GM12878 (cell line): ENCODE results near the gene COL8A2. TPM values are rescaled to one million over a fixed set of nuclear protein-coding genes. Genes with fewer than 3 reads are reported as not detected.

Source experiments
- ATAC-seq: fragments of 200-7000 bp; cut with Tn5 transposase; 3 replicates; pipeline ENCODE4 v1.9.1; 2020; ENCODE audit warnings: mild to moderate bottlenecking, moderate library complexity
- BruUV-seq: library from RNA; stranded (reverse); fragments of 400-500 nt; replicated peaks from 2 replicates; lab custom pipeline; 2021; lab: Mats Ljungman, UMichigan
- CTCF ChIA-PET: fragments of 300-600 bp; sonication (Branson Sonifier 250); formaldehyde crosslinking; extraction: SDS; loops from one replicate; lab custom pipeline; 2021; ENCODE audit warnings: inconsistent platforms; lab: Yijun Ruan, JAX
- POLR2A ChIA-PET: fragments of 350-600 bp; formaldehyde crosslinking; extraction: SDS; loops from one replicate; lab custom pipeline; 2021; ENCODE audit warnings: inconsistent platforms; lab: Charles Lee
- RAD21 ChIA-PET: fragments of 300-600 bp; sonication (Branson Sonifier 250); formaldehyde crosslinking; loops from one replicate; lab custom pipeline; 2023; ENCODE audit warnings: antibody characterized with exemption; ENCODE audit not compliant: unreplicated experiment; lab: Charles Lee
- SMC1A ChIA-PET: fragments of 300-600 bp; sonication (Branson Sonifier 250); formaldehyde crosslinking; loops from one replicate; lab custom pipeline; 2023; ENCODE audit not compliant: unreplicated experiment, uncharacterized antibody; lab: Charles Lee
- DNase-seq: peaks from one replicate; pipeline ENCODE4 v3.0.0-alpha.2; 2011; ENCODE audit warnings: low read depth, low spot score
- FAIRE-seq: peaks from 3 replicates; lab custom pipeline; 2011; peaks lifted over from hg19 to GRCh38; lab: Jason Lieb, UNC
- H2AFZ ChIP-seq: 2 replicates; pipeline ENCODE4 v1.6.0; 2011; ENCODE audit warnings: low read depth, low read length, control low read depth; ENCODE audit not compliant: control insufficient read depth
- H3K27ac ChIP-seq: 2 replicates; pipeline ENCODE4 v1.5.1; 2011; ENCODE audit warnings: control low read depth; ENCODE audit not compliant: control insufficient read depth, insufficient read depth
- H3K27me3 ChIP-seq, 2 experiments: replicated peaks in 1 of 2; 2 replicates each; pipeline versions ENCODE4 v1.6.0 to v1.6.1; 2011; ENCODE audit warnings: low read length in 1 of 2; ENCODE audit not compliant: control insufficient read depth in 2 of 2, insufficient read depth in 2 of 2
- H3K36me3 ChIP-seq, 2 experiments: 2 replicates each; pipeline ENCODE4 v1.5.1; 2011; ENCODE audit warnings: low read length in 1 of 2; ENCODE audit not compliant: control insufficient read depth in 2 of 2, insufficient read depth in 2 of 2
- H3K4me1 ChIP-seq: 2 replicates; pipeline ENCODE4 v1.6.1; 2011; ENCODE audit warnings: mild to moderate bottlenecking, low read length, moderate library complexity, mixed read lengths; ENCODE audit not compliant: control insufficient read depth, insufficient read depth
- H3K4me2 ChIP-seq: 2 replicates; pipeline ENCODE4 v1.6.0; 2011; ENCODE audit warnings: control low read depth; ENCODE audit not compliant: control insufficient read depth, insufficient read depth
- H3K4me3 ChIP-seq: fragments of 200-600 bp; sonication (generic); 2 replicates; pipeline ENCODE4 v1.5.1; 2016
- H3K79me2 ChIP-seq: 2 replicates; pipeline ENCODE4 v1.6.0; 2011; ENCODE audit warnings: low read length; ENCODE audit not compliant: control insufficient read depth, insufficient read depth
- H3K9ac ChIP-seq: 2 replicates; pipeline ENCODE4 v1.8.0; 2011; ENCODE audit warnings: low read length, control low read depth, mixed read lengths; ENCODE audit not compliant: control insufficient read depth, insufficient read depth
- H3K9me3 ChIP-seq: replicated peaks from 3 replicates; pipeline ENCODE4 v1.5.1; 2011; ENCODE audit warnings: mild to moderate bottlenecking, low read length; ENCODE audit not compliant: control insufficient read depth, insufficient read depth
- H4K20me1 ChIP-seq: 2 replicates; pipeline ENCODE4 v1.6.0; 2011; ENCODE audit not compliant: control insufficient read depth, insufficient read depth
- BRCA1 ChIP-seq: IDR thresholded peaks from 2 replicates; pipeline ENCODE4 v1.6.1; 2011; ENCODE audit warnings: low read depth, low read length, improper control_type of control experiment
- CBX5 ChIP-seq: sonication (generic); IDR thresholded peaks from 2 replicates; pipeline ENCODE4 v1.6.1; 2016; ENCODE audit warnings: low read depth, moderate library complexity, mild to moderate bottlenecking, inconsistent platforms
- EP300 ChIP-seq, 2 experiments: fragments of 150-350 bp in 1 of 2; IDR thresholded peaks; 2 replicates each; pipeline ENCODE4 v1.6.1; 2011 to 2012; ENCODE audit warnings: low read depth in 2 of 2, low read length in 2 of 2, borderline replicate concordance in 1 of 2, improper control_type of control experiment in 1 of 2, inconsistent platforms in 1 of 2; ENCODE audit not compliant: control insufficient read depth in 1 of 2
- FOXM1 ChIP-seq: IDR thresholded peaks from 2 replicates; pipeline ENCODE4 v1.6.1; 2012; ENCODE audit warnings: low read depth, mild to moderate bottlenecking, inconsistent platforms, low read length, moderate library complexity
- HCFC1 ChIP-seq: fragments of 150-350 bp; IDR thresholded peaks from 2 replicates; pipeline ENCODE4 v1.6.1; 2014; ENCODE audit warnings: low read length
- IRF3 ChIP-seq: fragments of 450-650 bp; IDR thresholded peaks from 2 replicates; pipeline ENCODE4 v1.6.1; 2014; ENCODE audit warnings: mild to moderate bottlenecking
- PBX3 ChIP-seq: IDR thresholded peaks from 2 replicates; pipeline ENCODE4 v1.6.1; 2011; ENCODE audit warnings: mild to moderate bottlenecking, low read depth, low read length, moderate library complexity; ENCODE audit not compliant: insufficient replicate concordance
- WGBS: methylation state at CpG from one replicate; pipeline ENCODE4 v1.1.6; 2016; ENCODE audit warnings: low lambda C conversion rate; ENCODE audit not compliant: insufficient replicate concordance, insufficient coverage; ENCODE audit errors: missing lambda C conversion rate; 5-methylcytosine and 5-hydroxymethylcytosine counted together
- in situ Hi-C: fragments of 300-500 bp; cut with MboI; formaldehyde crosslinking; loops from 9 replicates; pipeline ENCODE4 v1.14.3; 2018; ENCODE audit warnings: mixed read lengths
- intact Hi-C: fragments of 100-400 bp; cut with micrococcal nuclease; formaldehyde crosslinking; loops from one replicate; pipeline ENCODE4 v1.14.2; 2022; ENCODE audit not compliant: unreplicated experiment
- polyA plus RNA-seq, 11 experiments: library from polyadenylated mRNA; depleted of rRNA in 4 of 11; unstranded in 6 of 11; stranded (reverse) in 5 of 11; fragments of >200 nt; fragmentation: Nextera tagmentation in 4 of 11; fragmentation: Illumina TruSeq in 1 of 11; extraction: Ambion mirVana in 4 of 11; extraction: Trizol in 1 of 11; gene quantifications; 1 replicate in 1 of 11; 2 replicates in 10 of 11; pipeline versions ENCODE4 v1.2.1 to v1.2.3, GENCODE V29; 2011 to 2016; ENCODE audit warnings: inconsistent platforms in 2 of 11, missing spikeins in 2 of 11, low read depth in 1 of 11
- total RNA-seq, 4 experiments: library from RNA; depleted of rRNA in 3 of 4; stranded (reverse); fragments of >200 nt in 3 of 4; fragmentation: Illumina TruSeq in 1 of 4; extraction: Trizol in 1 of 4; gene quantifications; 2 replicates each; pipeline versions ENCODE4 v1.2.1 to v1.2.3, GENCODE V29; 2013 to 2021

COL8A2 gene
- total and polyA plus RNA-seq, 10 of the 15 experiments (the other 5 are each of a cell fraction or from before 2014, with no cell fraction given): 0.01 TPM; not detected in 9

GRCh38 chr1:36166136-36166535 lies 41.1 kb upstream of the COL8A2 start:
- Histone ChIP-seq H3K9me3 (no peaks in the 10 kb centered on the region), H3K9ac (no peak overlapping the region), H3K4me1 (peaks cover 24% of the 10 kb centered on the region), H3K4me2 (no peak overlapping the region), H3K36me3 (peaks cover 0 to 5% of the 10 kb centered on the region in 2 experiments; a peak in 3 of 4 replicates), H2AFZ (no peak overlapping the region), H3K4me3 (no peak overlapping the region), H3K27ac (no peak overlapping the region), H3K79me2 (peaks cover 60% of the 10 kb centered on the region), H3K27me3 (no peaks in the 10 kb centered on the region), H4K20me1 (no peaks in the 10 kb centered on the region)
- CTCF ChIA-PET: interaction anchor here (1.0 kb wide), 1 partner anchor 120 kb away, joined by 3 read pairs; no protein-coding TSS in a partner anchor
- POLR2A ChIA-PET: interaction anchor here (1.4 kb wide), 1 partner anchor 58 kb away, joined by 4 read pairs; the partner anchor contains the start of gene THRAP3
- DNase-seq (no peak), FAIRE-seq (no peak), ATAC-seq (no peak)
- intact Hi-C loops: no loop called here
- TF ChIP-seq CBX5: no peak
- no peak for TF ChIP-seq BRCA1
- TF ChIP-seq FOXM1: no peak
- no peak for TF ChIP-seq IRF3
- TF ChIP-seq EP300 (IDR thresholded peaks at IDR 0.05; ENCODE audit: borderline replicate concordance in 1 of 2, control insufficient read depth in 1 of 2, low read depth in 2 of 2, low read length in 2 of 2): no peak
- TF ChIP-seq PBX3: no peak
- no peak for TF ChIP-seq HCFC1
- in situ Hi-C loops: no loop called here
- no TSS peak for BruUV-seq
- SMC1A ChIA-PET: interaction anchor here (7.3 to 7.5 kb wide), 2 partner anchors 15 to 22 kb away, joined by 67 to 135 read pairs; partner anchors contain the start of gene TRAPPC3
- RAD21 ChIA-PET: interaction anchor here (0.8 kb wide), 1 partner anchor 22 kb away, joined by 4 read pairs; no protein-coding TSS in a partner anchor
- 100% methylated on average over 3 of the region's 4 CpGs for WGBS
